Right lobe of liver (tissue), 4 donors: ENCODE data around the gene HDAC11.

Source experiments
- POLR2A ChIP-seq: fragments of 450-650 bp; IDR thresholded peaks from one replicate; pipeline ENCODE4 v1.6.1; 2017; ENCODE audit warnings: antibody characterized with exemption, mild to moderate bottlenecking
- TF ChIP-seq, protein P1 (sequence below), 4 donors: fragments of 200-600 bp in 3 of 4; fragments of 450-650 bp in 1 of 4; IDR thresholded peaks; one replicate each; pipeline versions ENCODE4 v1.5.1 to v1.8.0; 2016 to 2022; ENCODE audit warnings: antibody characterized with exemption in 4 of 4, mild to moderate bottlenecking in 2 of 4
- donor health status: DM: no; HTN: no; CAD: no.
- donor health status: DM: no; HTN: no; CAD: no.
- donor health status: DM: no; HTN: yes; CAD: no.

DNA sequence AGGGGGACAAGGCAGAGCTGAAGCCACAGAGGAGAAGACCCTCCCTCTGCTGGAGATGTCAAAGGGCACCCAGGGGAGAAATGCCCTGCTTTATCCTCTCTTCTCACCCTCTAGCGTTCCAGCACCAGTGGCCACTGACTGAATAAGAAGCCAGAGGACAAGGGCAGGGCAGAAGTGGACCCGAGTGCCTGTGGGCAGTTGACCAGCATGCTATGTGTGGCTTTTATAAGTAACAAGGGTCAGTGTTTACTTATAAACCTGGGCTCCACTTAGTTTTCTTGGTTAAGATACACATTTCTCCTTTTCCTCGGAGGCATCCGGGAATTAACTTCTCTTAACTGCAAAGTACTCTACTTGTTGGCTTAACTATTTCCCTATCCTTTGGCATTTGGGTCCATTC, 13.3 kb upstream of the HDAC11 start:
- TF ChIP-seq, protein P1, sequence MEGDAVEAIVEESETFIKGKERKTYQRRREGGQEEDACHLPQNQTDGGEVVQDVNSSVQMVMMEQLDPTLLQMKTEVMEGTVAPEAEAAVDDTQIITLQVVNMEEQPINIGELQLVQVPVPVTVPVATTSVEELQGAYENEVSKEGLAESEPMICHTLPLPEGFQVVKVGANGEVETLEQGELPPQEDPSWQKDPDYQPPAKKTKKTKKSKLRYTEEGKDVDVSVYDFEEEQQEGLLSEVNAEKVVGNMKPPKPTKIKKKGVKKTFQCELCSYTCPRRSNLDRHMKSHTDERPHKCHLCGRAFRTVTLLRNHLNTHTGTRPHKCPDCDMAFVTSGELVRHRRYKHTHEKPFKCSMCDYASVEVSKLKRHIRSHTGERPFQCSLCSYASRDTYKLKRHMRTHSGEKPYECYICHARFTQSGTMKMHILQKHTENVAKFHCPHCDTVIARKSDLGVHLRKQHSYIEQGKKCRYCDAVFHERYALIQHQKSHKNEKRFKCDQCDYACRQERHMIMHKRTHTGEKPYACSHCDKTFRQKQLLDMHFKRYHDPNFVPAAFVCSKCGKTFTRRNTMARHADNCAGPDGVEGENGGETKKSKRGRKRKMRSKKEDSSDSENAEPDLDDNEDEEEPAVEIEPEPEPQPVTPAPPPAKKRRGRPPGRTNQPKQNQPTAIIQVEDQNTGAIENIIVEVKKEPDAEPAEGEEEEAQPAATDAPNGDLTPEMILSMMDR (IDR thresholded peaks at IDR 0.05): no peak
- TF ChIP-seq POLR2A: no peak
